BLaER1 treated with 17β-estradiol and CSF1 and Interleukin-3, amounts not matched to agents 10 nM and 100 nM (cell line): ENCODE data around the gene NFX1.

Experiments used
- H3K27ac ChIP-seq, 11 experiments: shearing (Covaris generic); formaldehyde crosslinking; 2 replicates each; pipeline ENCODE4 v1.8.1; 2022
- H3K27me3 ChIP-seq, 11 experiments: shearing (Covaris generic); formaldehyde crosslinking; 2 replicates each; pipeline ENCODE4 v1.8.1; 2022
- H3K36me3 ChIP-seq, 11 experiments: shearing (Covaris generic); formaldehyde crosslinking; 2 replicates each; pipeline ENCODE4 v1.8.1; 2022
- H3K4me1 ChIP-seq, 10 experiments: shearing (Covaris generic); formaldehyde crosslinking; 2 replicates each; pipeline ENCODE4 v1.8.1; 2022
- H3K4me2 ChIP-seq, 11 experiments: shearing (Covaris generic); formaldehyde crosslinking; 2 replicates each; pipeline ENCODE4 v1.8.1; 2022
- H3K4me3 ChIP-seq, 10 experiments: shearing (Covaris generic); formaldehyde crosslinking; 2 replicates each; pipeline ENCODE4 v1.8.1; 2022
- H3K9ac ChIP-seq, 11 experiments: shearing (Covaris generic); formaldehyde crosslinking; 2 replicates each; pipeline ENCODE4 v1.8.1; 2022
- H3K9me3 ChIP-seq, 11 experiments: shearing (Covaris generic); formaldehyde crosslinking; replicated peaks in 1 of 11; 2 replicates each; pipeline ENCODE4 v1.8.1; 2022
- H4K20me1 ChIP-seq, 11 experiments: shearing (Covaris generic); formaldehyde crosslinking; 2 replicates each; pipeline ENCODE4 v1.8.1; 2022
- Cebpa-rat ChIP-seq, 11 experiments: shearing (Covaris generic); IDR thresholded peaks; 2 replicates each; pipeline ENCODE4 v1.8.1; 2022

Gene NFX1

GRCh38 chr9:33290247-33291030 is at the start of gene NFX1:
TSS of gene NFX1 (plus strand) at chr9:33290516. CDS start at chr9:33290573, 57 bp downstream.
- Histone ChIP-seq H3K27me3 (no peaks in the 10 kb centered on the region), H3K4me1 (peaks cover 80 to 91% (median 89%) of the 10 kb centered on the region in 10 experiments), H3K27ac (peak within 1 kb of the TSS; percentile 96 to 100 (median 99))

GRCh38 chr9:33241298-33241697 is 49.0 kb upstream of the NFX1 start:
- TF ChIP-seq Cebpa-rat (IDR thresholded peaks at IDR 0.05): no peak
- H3K9me3 ChIP-seq: no peaks in the 10 kb centered on the region
- no peaks in the 10 kb centered on the region for H3K36me3 ChIP-seq
- H3K9ac ChIP-seq: no peak overlapping the region
- no peaks in the 10 kb centered on the region for H3K27me3 ChIP-seq
- H3K27ac ChIP-seq: no peak overlapping the region
- H3K4me1 ChIP-seq: peaks cover 0 to 7% (median 0%) of the 10 kb centered on the region in 10 experiments; a peak in 1 of 20 replicates
- no peak overlapping the region for H3K4me2 ChIP-seq
- H3K4me3 ChIP-seq: no peak overlapping the region
- no peaks in the 10 kb centered on the region for H4K20me1 ChIP-seq

More at GRCh38 chr9:33290247-33291030, at the start of gene NFX1:
- H3K36me3 ChIP-seq: peaks cover 22 to 38% (median 30%) of the 10 kb centered on the region in 11 experiments; a peak in 21 of 22 replicates
- peak within 1 kb of the TSS; percentile 91 to 98 (median 96) for H3K9ac ChIP-seq
- no peaks in the 10 kb centered on the region for H4K20me1 ChIP-seq
- peak within 1 kb of the TSS; percentile 90 to 97 (median 94) for H3K4me2 ChIP-seq
- peak; percentile 93 to 100 (median 99) for TF ChIP-seq Cebpa-rat (IDR thresholded peaks at IDR 0.05)
- H3K4me3 ChIP-seq: peak within 1 kb of the TSS; percentile 66 to 86 (median 76)
- H3K9me3 ChIP-seq: peaks cover 0 to 5% (median 0%) of the 10 kb centered on the region in 11 experiments; a peak in 2 of 22 replicates

GRCh38 chr9:33242609-33243134 is 47.6 kb upstream of the NFX1 start:
- peaks cover 0 to 7% (median 0%) of the 10 kb centered on the region in 10 experiments; a peak in 5 of 20 replicates for H3K4me1 ChIP-seq

GRCh38 chr9:33244137-33244784 is 46.1 kb upstream of the NFX1 start:
- Histone ChIP-seq H3K4me3 (no peak overlapping the region), H3K4me1 (peaks cover 6 to 23% (median 15%) of the 10 kb centered on the region in 10 experiments), H3K27me3 (no peaks in the 10 kb centered on the region), H3K4me2 (no peak overlapping the region), H3K36me3 (peaks cover 0 to 20% (median 9%) of the 10 kb centered on the region in 11 experiments; a peak in 6 of 22 replicates), H3K9me3 (no peaks in the 10 kb centered on the region), H3K27ac (no peak overlapping the region), H3K9ac (no peak overlapping the region), H4K20me1 (no peaks in the 10 kb centered on the region)
- peak in 2 of 11 experiments; percentile 18 to 44; a peak in 2 of 22 replicates for TF ChIP-seq Cebpa-rat (IDR thresholded peaks at IDR 0.05)

More at GRCh38 chr9:33242609-33243134, 47.6 kb upstream of the NFX1 start:
- TF ChIP-seq Cebpa-rat (IDR thresholded peaks at IDR 0.05): no peak
- Histone ChIP-seq H3K36me3 (peaks cover 0 to 5% (median 0%) of the 10 kb centered on the region in 11 experiments; a peak in 4 of 22 replicates), H4K20me1 (no peaks in the 10 kb centered on the region), H3K9ac (no peak overlapping the region), H3K27me3 (no peaks in the 10 kb centered on the region), H3K27ac (no peak overlapping the region), H3K4me2 (no peak overlapping the region), H3K9me3 (no peaks in the 10 kb centered on the region), H3K4me3 (no peak overlapping the region)

GRCh38 chr9:33245341-33245740 is 45.0 kb upstream of the NFX1 start:
- peaks cover 0 to 20% (median 10%) of the 10 kb centered on the region in 11 experiments; a peak in 8 of 22 replicates for H3K36me3 ChIP-seq
- H3K4me1 ChIP-seq: peaks cover 17 to 28% (median 26%) of the 10 kb centered on the region in 10 experiments
- no peak for TF ChIP-seq Cebpa-rat (IDR thresholded peaks at IDR 0.05)
- H3K27ac ChIP-seq: no peak overlapping the region
- no peak overlapping the region for H3K4me3 ChIP-seq
- H3K9me3 ChIP-seq: no peaks in the 10 kb centered on the region
- H3K9ac ChIP-seq: no peak overlapping the region
- no peaks in the 10 kb centered on the region for H3K27me3 ChIP-seq
- no peak overlapping the region for H3K4me2 ChIP-seq
- H4K20me1 ChIP-seq: 0 out of 22 replicates have a peak, but pooled peaks cover 0 to 9% (median 0%) of the 10 kb centered on the region in 11 experiments

- Histone ChIP-seq H3K36me3 (peaks cover under 1 to 27% (median 16%) of the 10 kb centered on the region in 11 experiments; a peak in 16 of 22 replicates), H3K9ac (no peak overlapping the region), H4K20me1 (0 out of 22 replicates have a peak, but pooled peaks cover 0 to 11% (median 0%) of the 10 kb centered on the region in 11 experiments), H3K4me3 (no peak overlapping the region), H3K9me3 (no peaks in the 10 kb centered on the region), H3K4me1 (peaks cover 27 to 37% (median 36%) of the 10 kb centered on the region in 10 experiments), H3K4me2 (no peak overlapping the region), H3K27ac (no peak overlapping the region), H3K27me3 (no peaks in the 10 kb centered on the region)
- TF ChIP-seq Cebpa-rat (IDR thresholded peaks at IDR 0.05): no peak
Measured at GRCh38 chr9:33246269-33246860, 44.0 kb upstream of the NFX1 start.

- H3K4me3 ChIP-seq: no peak overlapping the region
- H3K4me2 ChIP-seq: peak overlapping the region in 10 of 11 experiments; percentile 58 to 77 (median 72); a peak in 17 of 22 replicates
- H3K27ac ChIP-seq: peak overlapping the region in 4 of 11 experiments; percentile 40 to 72 (median 52); a peak in 8 of 22 replicates
- no peak for TF ChIP-seq Cebpa-rat (IDR thresholded peaks at IDR 0.05)
- H3K9ac ChIP-seq: peak overlapping the region in 3 of 11 experiments; percentile 21 to 59 (median 23); a peak in 4 of 22 replicates
- peaks cover 0 to 17% (median 0%) of the 10 kb centered on the region in 11 experiments; a peak in 1 of 22 replicates for H4K20me1 ChIP-seq
- H3K9me3 ChIP-seq: no peaks in the 10 kb centered on the region
- peaks cover 19 to 48% (median 35%) of the 10 kb centered on the region in 11 experiments for H3K36me3 ChIP-seq
- H3K4me1 ChIP-seq: peaks cover 36 to 50% (median 39%) of the 10 kb centered on the region in 10 experiments
- no peaks in the 10 kb centered on the region for H3K27me3 ChIP-seq
Measured at GRCh38 chr9:33248606-33249005, 41.7 kb upstream of the NFX1 start.

- Histone ChIP-seq H3K4me2 (peak overlapping the region; percentile 56 to 77 (median 71)), H3K4me3 (no peak overlapping the region), H3K36me3 (peaks cover 24 to 54% (median 40%) of the 10 kb centered on the region in 11 experiments), H3K27ac (peak overlapping the region in 7 of 11 experiments; percentile 9 to 72 (median 40); a peak in 11 of 22 replicates), H3K4me1 (peaks cover 36 to 53% (median 39%) of the 10 kb centered on the region in 10 experiments), H4K20me1 (peaks cover 0 to 17% (median 0%) of the 10 kb centered on the region in 11 experiments; a peak in 1 of 22 replicates), H3K27me3 (no peaks in the 10 kb centered on the region), H3K9me3 (no peaks in the 10 kb centered on the region), H3K9ac (peak overlapping the region in 7 of 11 experiments; percentile 13 to 66 (median 34); a peak in 9 of 22 replicates)
- peak in 1 of 11 experiments; percentile 7; a peak in 1 of 22 replicates for TF ChIP-seq Cebpa-rat (IDR thresholded peaks at IDR 0.05)
Measured at GRCh38 chr9:33249087-33249658, 41.1 kb upstream of the NFX1 start.
